GM18907 (cell line): ENCODE measurements around the gene BTC.
"Not testable (repeated sequence)": the region's sequence is repeated elsewhere in the genome, so short reads cannot be mapped to it uniquely, and the experiment has no call there.

ENCODE experiments used
- ATAC-seq: cut with Tn5 transposase; IDR thresholded peaks from one replicate; pipeline ENCODE4 v1.9.1; 2021; ENCODE audit warnings: mild to moderate bottlenecking, moderate library complexity; ENCODE audit not compliant: unreplicated experiment

The BTC gene

GRCh38 chr4:74794382-74795010 is at the start of gene BTC:
BTC (minus strand) TSS chr4:74794523; CDS start chr4:74794325, 198 bp downstream.
- ATAC-seq = peak; percentile 49

- no peak for ATAC-seq
Measured at GRCh38 chr4:74840936-74841509, 46.7 kb upstream of the BTC start.

- no peak for ATAC-seq
Measured at GRCh38 chr4:74838746-74839370, 44.5 kb upstream of the BTC start.

DNA sequence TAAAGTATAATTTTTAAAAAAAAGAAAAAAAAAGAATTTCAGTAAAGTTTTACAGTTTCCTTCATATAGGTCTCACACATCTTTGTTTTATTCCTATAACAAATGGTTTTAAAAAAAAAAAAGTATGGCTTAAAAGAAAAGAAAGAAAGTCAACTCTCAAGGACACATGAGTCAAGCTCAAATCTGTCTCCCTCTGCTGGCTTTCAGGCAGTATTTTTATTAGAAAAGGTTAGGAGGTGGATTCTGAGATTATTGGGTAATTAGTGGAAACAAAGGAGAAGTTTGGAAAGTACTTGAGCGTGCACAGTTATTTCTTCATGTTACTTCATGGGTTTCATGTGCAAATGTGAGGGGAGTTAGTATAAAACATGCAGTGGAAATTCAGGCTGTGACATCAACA is 36.6 kb upstream of the BTC start:
- no peak for ATAC-seq

DNA sequence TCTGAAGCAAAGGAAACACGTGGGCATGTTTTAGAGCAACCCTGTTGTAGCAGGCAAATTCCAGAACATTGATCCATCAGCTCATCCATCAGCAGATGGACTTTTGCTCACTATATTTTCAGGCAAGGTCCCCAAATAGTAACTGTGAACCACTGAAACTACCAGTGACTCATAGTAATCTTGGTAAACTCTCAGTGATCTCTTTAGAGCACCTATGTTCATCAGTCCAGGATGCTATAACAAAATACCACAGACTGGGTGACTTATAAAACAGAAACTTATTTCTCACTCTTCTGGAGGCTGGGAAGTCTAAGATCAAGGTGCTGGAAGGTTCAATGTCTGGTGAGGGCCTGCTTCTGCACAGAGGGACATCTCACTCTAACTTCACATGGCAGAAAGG is 28.9 kb upstream of the BTC start:
- peak; percentile 85 for ATAC-seq

- ATAC-seq = no peak
Measured at GRCh38 chr4:74822603-74823002, 28.3 kb upstream of the BTC start.

DNA sequence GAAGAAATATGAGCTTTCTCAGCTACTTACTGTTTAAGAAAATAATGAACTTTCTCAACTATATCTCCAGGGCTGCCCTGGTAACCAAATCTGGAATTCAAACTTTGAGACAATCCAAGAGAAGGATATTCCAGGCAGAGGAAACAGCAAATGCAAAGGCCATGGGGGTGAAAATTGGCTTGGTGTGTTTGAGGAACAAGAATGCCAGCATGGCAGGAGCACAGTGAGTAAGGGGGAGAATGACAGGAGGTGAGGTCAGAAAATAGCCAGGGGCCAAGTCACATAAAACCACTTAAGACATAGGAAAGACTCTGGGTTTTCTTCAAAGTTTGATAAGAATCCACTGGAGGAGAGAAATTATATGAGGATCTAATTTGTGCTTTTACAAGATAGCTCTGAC is 27.2 kb upstream of the BTC start:
- ATAC-seq = no peak

GRCh38 chr4:74814052-74814451 is 19.7 kb upstream of the BTC start:
- ATAC-seq = no peak

DNA sequence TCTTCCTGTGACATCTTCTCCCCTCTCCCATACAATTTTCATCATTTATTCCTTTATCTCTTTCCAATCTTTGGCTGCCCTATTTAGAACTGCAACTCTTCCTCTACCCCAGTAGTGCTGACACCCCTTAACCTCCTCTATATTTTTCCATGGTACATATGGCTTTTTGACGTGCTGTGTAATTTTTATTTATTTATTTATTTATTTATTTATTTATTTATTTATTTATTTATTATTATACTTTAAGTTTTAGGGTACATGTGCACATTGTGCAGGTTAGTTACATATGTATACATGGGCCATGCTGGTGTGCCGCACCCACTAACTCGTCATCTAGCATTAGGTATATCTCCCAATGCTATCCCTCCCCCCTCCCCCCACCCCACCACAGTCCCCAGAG is 17.7 kb upstream of the BTC start:
- ATAC-seq = not testable (repeated sequence)

- no peak for ATAC-seq
Measured at GRCh38 chr4:74805601-74806000, 11.3 kb upstream of the BTC start.

DNA sequence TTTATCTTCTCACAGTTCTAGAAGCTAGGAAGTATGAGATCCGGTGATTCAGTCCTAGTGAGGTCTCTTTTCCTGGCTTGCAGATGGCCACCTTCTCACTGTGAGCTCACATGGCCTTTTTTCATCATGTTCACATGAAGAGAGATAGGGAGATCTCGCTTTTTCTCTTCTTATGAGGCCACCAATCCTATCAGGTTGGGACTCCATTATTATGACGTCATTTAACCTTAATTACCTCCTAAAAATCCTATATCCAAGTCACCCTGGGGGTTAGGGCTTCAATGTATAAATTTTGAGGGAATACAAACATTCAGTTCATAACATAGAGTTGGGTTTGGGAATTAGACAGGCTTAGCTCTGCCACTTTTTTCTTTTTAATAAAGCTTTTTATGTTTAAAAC is 6.0 kb upstream of the BTC start:
- no peak for ATAC-seq

GRCh38 chr4:74796631-74797030 is 2.3 kb upstream of the BTC start:
- no peak for ATAC-seq

DNA sequence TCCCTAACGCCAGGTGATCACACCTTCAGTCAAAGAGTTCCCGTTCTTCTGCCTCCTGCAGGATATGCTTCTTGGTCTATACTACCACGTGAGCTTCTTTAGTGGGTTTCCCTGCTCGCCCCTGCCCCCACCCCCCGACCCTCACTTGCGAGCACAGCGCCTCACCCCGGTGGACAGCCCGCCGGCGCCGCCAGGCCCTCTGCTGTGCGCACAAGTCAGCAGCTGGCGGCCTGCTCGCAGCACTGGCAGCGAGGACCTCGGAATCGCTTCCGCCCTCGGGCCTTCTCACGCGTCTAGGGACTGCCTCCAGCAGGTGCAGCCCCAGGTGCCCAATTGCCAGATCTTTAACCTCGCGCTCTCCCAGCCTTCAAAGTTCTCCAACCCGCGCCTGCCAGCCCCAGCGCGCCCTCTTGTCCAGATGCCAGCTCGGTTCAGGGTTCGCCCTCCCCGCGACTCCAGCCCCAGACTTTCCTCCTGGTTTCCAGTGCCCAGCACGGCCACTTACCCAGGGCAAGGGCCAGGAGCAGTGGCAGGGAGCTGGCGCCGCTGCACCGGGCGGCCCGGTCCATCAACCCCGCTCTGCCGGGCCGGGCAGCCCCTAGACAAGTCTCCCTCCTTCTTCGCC is 454 bp downstream of the BTC start:
- peak; percentile 49 for ATAC-seq

DNA sequence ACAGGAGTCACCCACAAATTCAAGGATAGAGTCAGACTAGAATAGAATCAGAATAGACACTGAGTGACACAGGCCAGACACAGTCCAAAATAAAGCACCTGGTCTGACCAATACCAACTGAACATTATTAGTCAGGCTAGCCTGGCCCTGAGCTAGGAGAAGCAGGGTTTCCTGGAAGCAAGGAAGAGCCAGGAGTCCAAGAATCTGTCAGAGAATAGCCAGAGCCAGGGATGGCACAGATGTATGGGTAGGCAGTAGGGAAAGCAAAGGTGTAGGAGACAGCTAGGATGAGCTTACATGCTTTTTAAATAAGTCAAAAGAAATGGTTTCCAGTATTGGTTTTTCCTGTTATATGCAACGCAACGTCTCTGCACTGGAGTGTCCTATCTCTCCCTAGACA is 3.7 kb downstream of the BTC start:
- ATAC-seq = no peak

DNA sequence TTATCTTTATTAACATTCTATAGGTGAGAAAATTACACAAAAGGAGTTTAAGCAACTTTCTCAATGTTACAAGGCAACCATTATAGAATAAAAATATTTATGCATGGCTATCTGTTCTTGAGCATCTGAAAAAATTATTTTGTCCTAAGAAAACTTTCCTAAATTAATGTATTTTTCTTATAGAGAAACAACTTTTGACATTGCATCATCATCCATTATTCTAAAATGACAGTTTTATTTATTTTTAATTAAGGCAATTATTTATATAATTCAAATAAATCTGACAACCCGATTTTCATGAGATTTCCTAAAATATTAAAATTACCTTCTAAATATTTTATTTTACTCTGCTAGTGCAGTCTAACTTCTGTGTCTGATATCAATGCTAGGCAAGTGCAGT is 4.8 kb downstream of the BTC start:
- no peak for ATAC-seq

GRCh38 chr4:74777531-74777930 is 16.8 kb downstream of the BTC start:
- no peak for ATAC-seq

DNA sequence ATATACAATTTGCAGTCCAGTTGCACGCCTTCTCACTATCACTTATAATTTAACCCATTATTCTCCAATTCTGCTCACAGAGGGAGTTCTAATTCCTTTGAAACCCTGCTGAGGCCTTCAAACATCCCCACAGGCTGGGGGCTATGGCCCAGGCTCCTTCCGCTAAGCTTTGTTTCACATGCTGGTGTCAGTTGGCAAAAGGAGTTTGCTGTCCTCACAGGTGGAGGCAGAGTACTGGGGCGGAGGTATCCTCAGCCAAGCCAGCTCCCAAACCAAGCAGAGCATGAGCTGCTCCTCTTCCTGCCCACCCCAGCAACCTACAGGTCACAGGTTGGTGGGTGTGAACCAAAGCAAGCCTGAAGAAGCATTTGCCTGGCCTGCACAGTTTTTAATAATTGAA is 21.5 kb downstream of the BTC start:
- ATAC-seq = no peak

GRCh38 chr4:74772106-74772505 is 22.2 kb downstream of the BTC start:
- ATAC-seq = no peak

GRCh38 chr4:74770226-74770910 is 24.0 kb downstream of the BTC start:
- ATAC-seq = no peak

DNA sequence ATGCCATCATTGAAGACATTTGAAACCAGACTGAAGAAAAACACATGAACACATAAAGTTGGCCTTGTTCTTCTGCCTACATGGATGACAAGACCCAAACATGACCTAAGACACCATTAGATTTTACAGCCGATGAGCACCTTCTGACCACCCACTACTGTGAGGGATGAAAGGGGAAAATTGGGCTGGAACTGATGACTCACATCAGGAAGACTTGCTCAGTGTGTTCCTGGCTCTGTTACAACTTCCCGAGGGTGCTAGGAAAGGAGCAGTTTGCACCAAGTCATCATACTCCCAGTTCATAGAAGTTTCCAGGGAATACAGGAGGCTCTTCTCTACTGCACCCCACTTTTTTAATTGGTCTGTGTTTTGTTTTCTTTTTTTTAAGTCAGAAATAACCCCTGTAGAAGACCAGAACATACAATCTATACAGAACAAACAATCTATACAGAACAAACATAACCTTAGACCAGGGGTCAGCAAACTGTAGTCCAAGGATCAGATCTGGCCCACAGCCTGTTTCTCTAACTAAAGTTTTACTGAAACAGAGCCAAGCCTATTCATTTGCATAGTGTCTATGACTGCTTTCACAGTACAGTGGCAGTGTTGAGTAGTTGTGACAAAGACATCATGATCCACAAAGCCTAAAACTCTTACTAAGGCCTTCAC is 25.3 kb downstream of the BTC start:
- no peak for ATAC-seq

DNA sequence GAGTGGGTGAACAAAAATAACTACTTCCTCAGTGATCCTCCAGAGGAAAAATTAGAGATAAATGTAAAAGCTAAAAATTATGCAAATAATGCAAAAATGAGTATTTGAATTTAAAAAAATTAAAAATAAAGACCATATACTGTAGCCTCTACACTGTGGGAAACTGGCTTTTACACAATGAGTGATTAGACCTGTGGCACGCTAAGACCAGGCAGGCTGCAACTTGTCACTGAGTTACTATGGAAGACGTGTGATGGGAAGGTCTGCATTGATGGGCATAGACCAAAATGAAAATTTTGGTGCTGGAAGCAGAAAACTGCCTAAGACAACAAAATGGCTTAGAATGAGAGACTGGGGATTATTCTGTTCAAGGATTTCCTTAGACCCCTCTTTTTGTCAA is 30.2 kb downstream of the BTC start:
- no peak for ATAC-seq
